HG03045 (cell line): Measurements from ENCODE around the gene KDM4D.
"Not testable (repeated sequence)": the region's sequence is repeated elsewhere in the genome, so short reads cannot be mapped to it uniquely, and the experiment has no call there.

Experiments
- ATAC-seq: cut with Tn5 transposase; IDR thresholded peaks from one replicate; pipeline ENCODE4 v1.9.1; 2021; ENCODE audit warnings: mild to moderate bottlenecking, moderate library complexity; ENCODE audit not compliant: unreplicated experiment

Gene KDM4D

GRCh38 chr11:94956963-94957362 is 16.5 kb upstream of the KDM4D start:
- no peak for ATAC-seq

- ATAC-seq = no peak
Measured at GRCh38 chr11:94958121-94958696, 15.3 kb upstream of the KDM4D start.

- no peak for ATAC-seq
Measured at GRCh38 chr11:94959179-94959578, 14.3 kb upstream of the KDM4D start.

- no peak for ATAC-seq
Measured at GRCh38 chr11:94960488-94960887, 13.0 kb upstream of the KDM4D start.

GRCh38 chr11:94961255-94961654 is 12.3 kb upstream of the KDM4D start:
- no peak for ATAC-seq

- ATAC-seq = no peak
Measured at GRCh38 chr11:94964934-94965333, 8.6 kb upstream of the KDM4D start.

GRCh38 chr11:94968334-94968958 is 5.1 kb upstream of the KDM4D start:
- no peak for ATAC-seq

GRCh38 chr11:94972700-94973098 is 810 bp upstream of the KDM4D start:
- no peak for ATAC-seq

- ATAC-seq = no peak
Measured at GRCh38 chr11:94974178-94974577, 669 bp downstream of the KDM4D start.

- ATAC-seq = no peak
Measured at GRCh38 chr11:94975599-94975998, 2.1 kb downstream of the KDM4D start.

GRCh38 chr11:94987378-94987777 is 13.9 kb downstream of the KDM4D start:
- ATAC-seq = no peak

GRCh38 chr11:94988748-94989147 is 15.2 kb downstream of the KDM4D start:
- no peak for ATAC-seq

GRCh38 chr11:94993400-94993943 is 20.0 kb downstream of the KDM4D start:
- no peak for ATAC-seq

- no peak for ATAC-seq
Measured at GRCh38 chr11:94997437-94997836, 23.9 kb downstream of the KDM4D start.

GRCh38 chr11:94998285-94998684 is 24.8 kb downstream of the KDM4D start:
- ATAC-seq = no peak

- ATAC-seq = no peak
Measured at GRCh38 chr11:95003716-95004115, 30.2 kb downstream of the KDM4D start.

GRCh38 chr11:95005642-95006041 is 32.1 kb downstream of the KDM4D start:
- ATAC-seq = no peak

- ATAC-seq = no peak
Measured at GRCh38 chr11:95011376-95011775, 37.9 kb downstream of the KDM4D start.

GRCh38 chr11:95014184-95014821 is 40.8 kb downstream of the KDM4D start:
- no peak for ATAC-seq

GRCh38 chr11:95016139-95016538 is 42.6 kb downstream of the KDM4D start:
- no peak for ATAC-seq

GRCh38 chr11:95021468-95021867 is 48.0 kb downstream of the KDM4D start:
- ATAC-seq = not testable (repeated sequence)

GRCh38 chr11:95024958-95025357 is 51.4 kb downstream of the KDM4D start, which contains the start of gene KDM4E:
TSS of gene KDM4E (plus strand) at chr11:95025258. CDS start at chr11:95025558, 300 bp downstream.
- no peak for ATAC-seq
